Stimulated activated CD4-positive, alpha-beta T cell treated with anti-CD3 and anti-CD28 coated beads, Interleukin-1b, Interleukin-23, amount 100 ng/mL, for 24 hours (primary cell): ENCODE data around the gene CAMTA1.
"Not testable (repeated sequence)": the region's sequence is repeated elsewhere in the genome, so short reads cannot be mapped to it uniquely, and the experiment has no call there.

ENCODE experiments used
- DNase-seq, 4 experiments: peaks; one replicate each; pipeline ENCODE4 v3.0.0-alpha.2; 2020; ENCODE audit warnings: low read depth in 4 of 4, low spot score in 1 of 4

Gene CAMTA1, protein sequence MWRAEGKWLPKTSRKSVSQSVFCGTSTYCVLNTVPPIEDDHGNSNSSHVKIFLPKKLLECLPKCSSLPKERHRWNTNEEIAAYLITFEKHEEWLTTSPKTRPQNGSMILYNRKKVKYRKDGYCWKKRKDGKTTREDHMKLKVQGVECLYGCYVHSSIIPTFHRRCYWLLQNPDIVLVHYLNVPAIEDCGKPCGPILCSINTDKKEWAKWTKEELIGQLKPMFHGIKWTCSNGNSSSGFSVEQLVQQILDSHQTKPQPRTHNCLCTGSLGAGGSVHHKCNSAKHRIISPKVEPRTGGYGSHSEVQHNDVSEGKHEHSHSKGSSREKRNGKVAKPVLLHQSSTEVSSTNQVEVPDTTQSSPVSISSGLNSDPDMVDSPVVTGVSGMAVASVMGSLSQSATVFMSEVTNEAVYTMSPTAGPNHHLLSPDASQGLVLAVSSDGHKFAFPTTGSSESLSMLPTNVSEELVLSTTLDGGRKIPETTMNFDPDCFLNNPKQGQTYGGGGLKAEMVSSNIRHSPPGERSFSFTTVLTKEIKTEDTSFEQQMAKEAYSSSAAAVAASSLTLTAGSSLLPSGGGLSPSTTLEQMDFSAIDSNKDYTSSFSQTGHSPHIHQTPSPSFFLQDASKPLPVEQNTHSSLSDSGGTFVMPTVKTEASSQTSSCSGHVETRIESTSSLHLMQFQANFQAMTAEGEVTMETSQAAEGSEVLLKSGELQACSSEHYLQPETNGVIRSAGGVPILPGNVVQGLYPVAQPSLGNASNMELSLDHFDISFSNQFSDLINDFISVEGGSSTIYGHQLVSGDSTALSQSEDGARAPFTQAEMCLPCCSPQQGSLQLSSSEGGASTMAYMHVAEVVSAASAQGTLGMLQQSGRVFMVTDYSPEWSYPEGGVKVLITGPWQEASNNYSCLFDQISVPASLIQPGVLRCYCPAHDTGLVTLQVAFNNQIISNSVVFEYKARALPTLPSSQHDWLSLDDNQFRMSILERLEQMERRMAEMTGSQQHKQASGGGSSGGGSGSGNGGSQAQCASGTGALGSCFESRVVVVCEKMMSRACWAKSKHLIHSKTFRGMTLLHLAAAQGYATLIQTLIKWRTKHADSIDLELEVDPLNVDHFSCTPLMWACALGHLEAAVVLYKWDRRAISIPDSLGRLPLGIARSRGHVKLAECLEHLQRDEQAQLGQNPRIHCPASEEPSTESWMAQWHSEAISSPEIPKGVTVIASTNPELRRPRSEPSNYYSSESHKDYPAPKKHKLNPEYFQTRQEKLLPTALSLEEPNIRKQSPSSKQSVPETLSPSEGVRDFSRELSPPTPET (N-terminal part only)

GRCh38 chr1:6785318-6785727 lies at the start of gene CAMTA1:
Gene CAMTA1 (plus strand): TSS chr1:6785454. CDS start chr1:6785531, 77 bp downstream.
- peak in 1 of 4 experiments; percentile 91 for DNase-seq

GRCh38 chr1:6738987-6739676 lies 46.1 kb upstream of the CAMTA1 start:
- no peak for DNase-seq

GRCh38 chr1:6742676-6743188 lies 42.5 kb upstream of the CAMTA1 start:
- DNase-seq: not testable (repeated sequence)

- no peak for DNase-seq
Measured at GRCh38 chr1:6743189-6744101, 41.8 kb upstream of the CAMTA1 start.

GRCh38 chr1:6745073-6745472 lies 40.2 kb upstream of the CAMTA1 start:
- DNase-seq: peak in 1 of 4 experiments; percentile 20

DNA sequence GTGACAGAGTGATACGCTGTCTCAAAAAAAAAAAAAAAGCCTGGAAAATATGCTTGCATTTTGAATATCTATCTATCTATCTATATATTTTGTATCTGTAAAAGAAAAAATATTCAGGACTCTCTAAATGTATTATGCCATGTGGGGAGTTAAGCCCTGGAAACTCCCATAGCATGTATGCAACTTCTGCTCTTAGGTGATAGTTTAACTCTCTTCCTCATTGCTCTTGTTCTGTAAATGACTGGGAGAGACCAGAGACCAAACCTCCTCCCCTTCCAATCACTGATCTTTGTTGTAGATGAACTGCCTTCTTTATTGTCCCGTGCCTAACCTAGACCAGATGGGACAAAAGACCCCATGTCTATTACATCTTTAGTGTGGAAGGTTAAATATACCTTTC lies 37.6 kb upstream of the CAMTA1 start:
- DNase-seq: no peak

DNA sequence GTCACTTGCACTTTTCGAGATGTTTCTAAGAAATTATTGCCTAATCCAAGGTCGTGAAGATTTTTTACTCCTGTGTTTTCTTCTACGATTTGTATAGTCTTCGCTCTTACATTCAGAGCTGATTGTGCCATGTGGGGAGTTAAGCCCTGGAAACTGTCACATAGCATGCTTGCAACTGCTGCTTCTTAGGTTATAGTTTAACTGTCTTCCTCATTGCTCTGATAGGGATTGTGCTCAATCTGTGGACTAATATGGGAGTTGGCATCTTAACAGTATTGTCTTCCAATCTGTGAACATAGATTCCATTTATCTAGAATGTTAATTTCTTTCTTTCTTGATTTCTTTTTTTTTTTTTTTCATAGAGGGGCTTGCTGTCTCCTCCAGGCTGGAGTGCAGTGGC lies 34.8 kb upstream of the CAMTA1 start:
- DNase-seq: no peak

DNA sequence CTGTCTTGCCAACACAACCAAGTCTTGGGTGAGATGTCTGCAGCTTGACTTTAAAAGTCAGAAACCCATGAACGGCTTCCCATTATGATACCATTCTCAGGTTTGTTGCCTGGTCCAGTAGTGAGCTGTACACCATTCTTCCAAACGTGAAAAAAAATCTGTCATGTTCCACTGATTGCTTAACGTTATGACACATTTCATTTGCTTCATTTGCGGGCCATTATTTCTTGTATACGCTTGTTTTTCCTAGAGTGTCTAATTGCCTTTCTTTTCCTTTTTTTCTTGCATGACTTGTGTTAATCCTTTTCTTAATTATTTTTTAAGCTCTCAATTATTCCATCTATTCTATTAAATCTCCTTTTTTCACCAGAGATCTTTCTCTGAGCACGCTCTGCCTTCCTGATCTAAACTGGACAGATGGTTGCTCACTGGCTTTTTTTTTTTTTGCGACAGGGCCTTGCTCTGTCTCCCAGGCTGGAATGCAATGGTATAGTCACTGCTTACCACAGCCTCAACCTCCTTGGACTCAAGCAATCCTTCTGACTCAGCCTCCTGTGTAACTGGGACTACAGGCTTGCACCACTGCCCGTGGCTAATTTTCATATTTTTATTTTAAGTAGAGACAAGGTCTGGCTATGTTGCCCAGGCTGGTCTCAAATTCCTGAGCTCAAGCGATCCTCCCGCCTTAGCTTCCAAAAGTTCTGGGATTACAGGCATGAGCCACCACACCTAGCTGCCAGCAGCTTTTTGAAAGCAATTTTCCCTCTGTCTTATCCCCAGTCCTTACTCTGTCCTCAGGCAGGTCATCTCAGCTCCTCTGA lies 31.7 kb upstream of the CAMTA1 start:
- no peak for DNase-seq

- DNase-seq: no peak
Measured at GRCh38 chr1:6756457-6756856, 28.8 kb upstream of the CAMTA1 start.

DNA sequence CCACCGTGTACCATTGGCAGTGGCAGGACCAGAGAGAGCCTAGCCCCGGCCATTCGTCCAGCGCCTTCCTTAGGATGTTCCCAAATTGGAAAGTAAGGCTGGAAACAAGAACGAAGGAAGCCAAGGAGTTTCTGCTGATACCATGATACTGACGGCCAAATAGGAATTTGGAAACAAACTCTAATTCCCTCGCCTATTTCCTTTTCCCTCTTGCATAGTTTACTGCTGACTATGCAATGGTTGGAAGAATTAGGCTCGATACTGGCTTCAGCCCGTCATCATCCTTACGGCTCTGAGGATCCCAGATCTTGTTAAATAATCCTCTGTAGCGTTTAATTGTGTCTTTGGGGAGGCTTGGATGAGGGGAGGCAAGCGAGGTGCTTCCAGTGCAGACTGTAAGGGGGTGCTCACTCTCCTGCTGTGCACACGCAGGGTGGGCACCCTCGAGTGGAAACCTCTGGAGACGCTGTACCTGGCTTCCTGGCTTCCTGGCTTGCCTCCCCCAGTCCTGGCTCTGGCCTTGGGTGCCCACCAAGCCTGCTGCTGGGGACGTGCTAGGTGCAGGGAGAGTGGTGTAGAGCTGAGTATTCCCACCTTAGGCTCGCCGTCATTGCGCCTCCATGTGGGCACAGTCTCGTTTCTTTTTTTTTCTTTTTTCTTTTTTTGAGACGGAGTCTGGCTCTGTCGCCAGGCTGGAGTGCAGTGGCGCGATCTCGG lies 27.4 kb upstream of the CAMTA1 start:
- DNase-seq: no peak

GRCh38 chr1:6761196-6761737 lies 24.0 kb upstream of the CAMTA1 start:
- no peak for DNase-seq

GRCh38 chr1:6762060-6762459 lies 23.2 kb upstream of the CAMTA1 start:
- no peak for DNase-seq

GRCh38 chr1:6770751-6771440 lies 14.4 kb upstream of the CAMTA1 start:
- DNase-seq: no peak

DNA sequence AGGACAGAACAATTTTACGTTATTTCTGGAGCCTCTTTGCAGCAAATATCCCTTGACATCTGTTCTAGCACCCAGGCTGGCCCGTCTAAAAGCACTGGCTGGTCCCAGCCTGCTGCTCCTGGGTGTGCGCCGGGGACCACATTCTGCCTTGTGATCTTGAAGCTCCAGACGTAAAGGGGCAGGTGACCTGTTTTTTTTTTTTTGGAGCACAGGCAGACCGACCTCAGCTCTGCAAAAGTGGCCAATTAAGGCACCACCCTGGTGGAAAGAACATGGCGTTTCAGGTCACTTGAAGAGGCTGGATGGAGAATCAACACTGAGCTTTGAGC lies 13.8 kb upstream of the CAMTA1 start:
- no peak for DNase-seq

GRCh38 chr1:6774381-6774780 lies 10.9 kb upstream of the CAMTA1 start:
- DNase-seq: no peak

- DNase-seq: no peak
Measured at GRCh38 chr1:6775261-6776043, 9.8 kb upstream of the CAMTA1 start.
